ENCODE results near the gene NACA2. TPM values are rescaled to one million over a fixed set of nuclear protein-coding genes. Genes with fewer than 3 reads are reported as not detected.

The NACA2 gene
- total RNA-seq, 1 experiment from 2014 or later: not detected

DNA sequence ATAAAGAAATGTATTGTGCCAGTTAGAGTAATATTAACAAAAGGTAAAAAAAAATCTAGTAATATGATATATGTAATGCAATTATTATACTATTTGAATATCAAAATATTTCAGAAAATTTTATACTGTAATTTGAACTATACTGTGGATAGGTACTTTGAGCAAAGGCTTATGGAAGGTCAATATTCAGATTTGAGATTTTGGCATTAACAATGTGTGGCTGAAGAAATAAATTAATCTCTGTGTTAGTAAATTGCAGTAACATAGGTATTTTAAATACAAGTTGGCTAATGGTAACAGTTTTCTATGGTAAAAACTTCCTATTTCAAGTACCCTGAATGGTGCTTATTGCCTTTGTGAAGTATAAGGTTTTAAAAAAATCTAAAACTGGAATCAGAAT lies 23.2 kb upstream of the NACA2 start:
- peaks cover 2 to 23% (median 8%) of the 10 kb centered on the region in 3 experiments; a peak in 5 of 7 replicates for H3K36me3 Mint-ChIP-seq (ENCODE audit: insufficient read depth in 1 of 3, low read depth in 3 of 3)
- H3K27ac Mint-ChIP-seq: no peak overlapping the region
- no peak overlapping the region for H3K18ac ChIP-seq (ENCODE audit: insufficient read length, low read depth, low read length)
- no peak overlapping the region for H3K4me3 Mint-ChIP-seq
- H2BK20ac ChIP-seq (ENCODE audit: low read depth, low read length, poor library complexity, severe bottlenecking): no peak overlapping the region
- H3K79me2 ChIP-seq (ENCODE audit: insufficient read depth, low read length): no peaks in the 10 kb centered on the region
- no peak overlapping the region for H3K56ac ChIP-seq (ENCODE audit: insufficient read length, low read depth, low read length)
- no peak overlapping the region for H2AFZ ChIP-seq (ENCODE audit: low read length)
- H3K4me2 ChIP-seq (ENCODE audit: insufficient read depth, insufficient read length, low read length): no peak overlapping the region
- no peak overlapping the region for H4K91ac ChIP-seq (ENCODE audit: insufficient read length, low read depth, low read length)
- no peak overlapping the region for H3K9ac ChIP-seq (ENCODE audit: extremely low read depth, insufficient read length, low read length)
- no peaks in the 10 kb centered on the region for H3K27me3 Mint-ChIP-seq (ENCODE audit: low read depth)
- no peaks in the 10 kb centered on the region for H3K79me1 ChIP-seq (ENCODE audit: insufficient read depth, low read depth, low read length, poor library complexity, severe bottlenecking)
- no peak for DNase-seq
- no peak overlapping the region for H3T11ph ChIP-seq (ENCODE audit: low read length)
- no peak overlapping the region for H2AK5ac ChIP-seq (ENCODE audit: insufficient read length, low read length)
- no peak overlapping the region for H3K23ac ChIP-seq (ENCODE audit: insufficient read length, low read depth, low read length)
- H3K9me3 ChIP-seq (ENCODE audit: control insufficient read depth, low read depth, low read length): no peaks in the 10 kb centered on the region
- H4K20me1 ChIP-seq (ENCODE audit: control insufficient read depth, insufficient read depth, insufficient read length): no peaks in the 10 kb centered on the region
- peaks cover 5 to 10% of the 10 kb centered on the region in 2 experiments for H3K4me1 Mint-ChIP-seq
- no peaks in the 10 kb centered on the region for H3K27me3 ChIP-seq (ENCODE audit: insufficient read depth, low read length)
- H2BK5ac ChIP-seq (ENCODE audit: insufficient read length, low read length): no peak overlapping the region
- no peak overlapping the region for H2BK120ac ChIP-seq (ENCODE audit: low read depth, low read length, poor library complexity, severe bottlenecking)
- no peak overlapping the region for H4K8ac ChIP-seq (replicated peaks; ENCODE audit: insufficient read length, low read depth, low read length)
- no peak overlapping the region for H3K27ac ChIP-seq (ENCODE audit: insufficient read length, low read depth, low read length)
- H3K9me3 Mint-ChIP-seq: peaks cover 13 to 21% of the 10 kb centered on the region in 2 experiments
- H3K4ac ChIP-seq (ENCODE audit: low read depth, low read length): no peak overlapping the region
- TF ChIP-seq, protein P1, sequence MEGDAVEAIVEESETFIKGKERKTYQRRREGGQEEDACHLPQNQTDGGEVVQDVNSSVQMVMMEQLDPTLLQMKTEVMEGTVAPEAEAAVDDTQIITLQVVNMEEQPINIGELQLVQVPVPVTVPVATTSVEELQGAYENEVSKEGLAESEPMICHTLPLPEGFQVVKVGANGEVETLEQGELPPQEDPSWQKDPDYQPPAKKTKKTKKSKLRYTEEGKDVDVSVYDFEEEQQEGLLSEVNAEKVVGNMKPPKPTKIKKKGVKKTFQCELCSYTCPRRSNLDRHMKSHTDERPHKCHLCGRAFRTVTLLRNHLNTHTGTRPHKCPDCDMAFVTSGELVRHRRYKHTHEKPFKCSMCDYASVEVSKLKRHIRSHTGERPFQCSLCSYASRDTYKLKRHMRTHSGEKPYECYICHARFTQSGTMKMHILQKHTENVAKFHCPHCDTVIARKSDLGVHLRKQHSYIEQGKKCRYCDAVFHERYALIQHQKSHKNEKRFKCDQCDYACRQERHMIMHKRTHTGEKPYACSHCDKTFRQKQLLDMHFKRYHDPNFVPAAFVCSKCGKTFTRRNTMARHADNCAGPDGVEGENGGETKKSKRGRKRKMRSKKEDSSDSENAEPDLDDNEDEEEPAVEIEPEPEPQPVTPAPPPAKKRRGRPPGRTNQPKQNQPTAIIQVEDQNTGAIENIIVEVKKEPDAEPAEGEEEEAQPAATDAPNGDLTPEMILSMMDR (conservative IDR thresholded peaks at IDR 0.05): no peak
- no peaks in the 10 kb centered on the region for H3K4me1 ChIP-seq (ENCODE audit: insufficient read depth, low read length)
- H3K23me2 ChIP-seq (ENCODE audit: insufficient read length, low read depth, low read length, poor library complexity, severe bottlenecking): no peaks in the 10 kb centered on the region
- no peak overlapping the region for H2BK15ac ChIP-seq (ENCODE audit: low read depth, low read length)
- H2BK12ac ChIP-seq (ENCODE audit: insufficient read length, low read depth, low read length): no peak overlapping the region
- H3K14ac ChIP-seq (ENCODE audit: insufficient read depth, low read length): no peak overlapping the region
- no peak overlapping the region for H4K5ac ChIP-seq (ENCODE audit: insufficient read length, low read depth, low read length)
